Measurements from ENCODE around the gene SVOPL. TPM values are rescaled to one million over a fixed set of nuclear protein-coding genes. Genes with fewer than 3 reads are reported as not detected.
"Not testable (repeated sequence)": the region's sequence is repeated elsewhere in the genome, so short reads cannot be mapped to it uniquely, and the experiment has no call there.

Gene SVOPL
- total RNA-seq, 1 experiment from 2014 or later = 1.1 TPM

- Histone ChIP-seq H3K23ac (ENCODE audit: insufficient read length, low read depth, low read length) (no peak overlapping the region), H4K20me1 (ENCODE audit: control insufficient read depth, insufficient read depth, insufficient read length) (no peaks in the 10 kb centered on the region), H3K56ac (ENCODE audit: insufficient read length, low read depth, low read length) (no peak overlapping the region), H4K5ac (ENCODE audit: insufficient read length, low read depth, low read length) (no peak overlapping the region), H3K9ac (ENCODE audit: extremely low read depth, insufficient read length, low read length) (no peak overlapping the region), H3K4ac (ENCODE audit: low read depth, low read length) (no peak overlapping the region), H3K4me1 (ENCODE audit: insufficient read depth, low read length) (0 out of 2 replicates have a peak, but pooled peaks cover 3% of the 10 kb centered on the region), H2BK15ac (ENCODE audit: low read depth, low read length) (no peak overlapping the region), H3T11ph (ENCODE audit: low read length) (no peak overlapping the region), H3K14ac (ENCODE audit: insufficient read depth, low read length) (no peak overlapping the region), H2BK5ac (ENCODE audit: insufficient read length, low read length) (no peak overlapping the region), H2AFZ (ENCODE audit: low read length) (no peak overlapping the region), H3K79me1 (ENCODE audit: insufficient read depth, low read depth, low read length, poor library complexity, severe bottlenecking) (no peaks in the 10 kb centered on the region), H3K4me2 (ENCODE audit: insufficient read depth, insufficient read length, low read length) (no peak overlapping the region), H2BK12ac (ENCODE audit: insufficient read length, low read depth, low read length) (no peak overlapping the region), H3K9me3 (ENCODE audit: control insufficient read depth, low read depth, low read length) (no peaks in the 10 kb centered on the region), H2BK20ac (ENCODE audit: low read depth, low read length, poor library complexity, severe bottlenecking) (no peak overlapping the region), H3K23me2 (ENCODE audit: insufficient read length, low read depth, low read length, poor library complexity, severe bottlenecking) (no peaks in the 10 kb centered on the region), H4K91ac (ENCODE audit: insufficient read length, low read depth, low read length) (no peak overlapping the region), H3K27ac (ENCODE audit: insufficient read length, low read depth, low read length) (no peak overlapping the region), H2AK5ac (ENCODE audit: insufficient read length, low read length) (no peak overlapping the region), H4K8ac (replicated peaks; ENCODE audit: insufficient read length, low read depth, low read length) (no peak overlapping the region), H3K27me3 (ENCODE audit: insufficient read depth, low read length) (no peaks in the 10 kb centered on the region), H3K18ac (ENCODE audit: insufficient read length, low read depth, low read length) (no peak overlapping the region), H3K79me2 (ENCODE audit: insufficient read depth, low read length) (no peaks in the 10 kb centered on the region), H2BK120ac (ENCODE audit: low read depth, low read length, poor library complexity, severe bottlenecking) (no peak overlapping the region)
- no peak for DNase-seq
- no peak for TF ChIP-seq CTCF (conservative IDR thresholded peaks at IDR 0.05)
- H3K9me3 Mint-ChIP-seq = 0 out of 5 replicates have a peak, but pooled peaks cover 0 to 2% of the 10 kb centered on the region in 2 experiments
- H3K4me1 Mint-ChIP-seq = peaks cover 20% of the 10 kb centered on the region in 2 experiments
- no peaks in the 10 kb centered on the region for H3K27me3 Mint-ChIP-seq (ENCODE audit: low read depth)
- peaks cover 0 to 4% (median 0%) of the 10 kb centered on the region in 3 experiments; a peak in 4 of 7 replicates for H3K36me3 Mint-ChIP-seq (ENCODE audit: insufficient read depth in 1 of 3, low read depth in 3 of 3)
- no peak overlapping the region; a peak in 1 of 7 replicates for H3K27ac Mint-ChIP-seq
- WGBS (ENCODE audit: extremely low coverage, insufficient read length, low lambda C conversion rate) = no CpG with 5 or more reads among the region's 6 CpGs
- H3K4me3 Mint-ChIP-seq = no peak overlapping the region
Observed at GRCh38 chr7:138735399-138735798, 34.2 kb upstream of the SVOPL start.

DNA sequence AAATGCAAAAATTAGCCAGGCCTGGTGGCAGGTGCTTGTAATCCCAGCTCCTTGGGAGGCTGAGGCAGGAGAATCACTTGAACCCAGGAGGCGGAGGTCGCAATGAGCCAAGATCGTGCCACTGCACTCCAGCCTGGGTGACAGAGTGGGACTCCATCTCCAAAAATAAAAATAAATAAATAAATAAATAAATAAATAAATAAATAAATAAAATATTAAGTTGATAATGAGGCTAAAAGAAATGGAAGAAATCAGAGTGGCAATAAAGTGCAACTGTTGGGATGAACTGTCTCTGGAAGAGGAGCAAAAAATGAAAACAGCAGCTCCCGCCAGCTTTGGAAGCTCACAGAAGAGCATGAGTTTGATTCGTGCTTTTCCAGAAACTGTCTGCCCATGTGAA lies 30.6 kb upstream of the SVOPL start:
- not testable (repeated sequence) for H4K8ac ChIP-seq (replicated peaks; ENCODE audit: insufficient read length, low read depth, low read length); H2AK5ac ChIP-seq (ENCODE audit: insufficient read length, low read length); H3K9ac ChIP-seq (ENCODE audit: extremely low read depth, insufficient read length, low read length); H3K27ac Mint-ChIP-seq; H2BK15ac ChIP-seq (ENCODE audit: low read depth, low read length); H2BK12ac ChIP-seq (ENCODE audit: insufficient read length, low read depth, low read length); H4K20me1 ChIP-seq (ENCODE audit: control insufficient read depth, insufficient read depth, insufficient read length); H3K36me3 Mint-ChIP-seq (ENCODE audit: insufficient read depth in 1 of 3, low read depth in 3 of 3); H3K23ac ChIP-seq (ENCODE audit: insufficient read length, low read depth, low read length); H3K9me3 ChIP-seq (ENCODE audit: control insufficient read depth, low read depth, low read length); H2AFZ ChIP-seq (ENCODE audit: low read length); H3K18ac ChIP-seq (ENCODE audit: insufficient read length, low read depth, low read length); H4K91ac ChIP-seq (ENCODE audit: insufficient read length, low read depth, low read length); H3K27me3 Mint-ChIP-seq (ENCODE audit: low read depth); H2BK120ac ChIP-seq (ENCODE audit: low read depth, low read length, poor library complexity, severe bottlenecking); H3K79me1 ChIP-seq (ENCODE audit: insufficient read depth, low read depth, low read length, poor library complexity, severe bottlenecking); H3K4me3 Mint-ChIP-seq; H3K4me1 ChIP-seq (ENCODE audit: insufficient read depth, low read length); DNase-seq; H3K27ac ChIP-seq (ENCODE audit: insufficient read length, low read depth, low read length); H3K14ac ChIP-seq (ENCODE audit: insufficient read depth, low read length); H4K5ac ChIP-seq (ENCODE audit: insufficient read length, low read depth, low read length); H3K4ac ChIP-seq (ENCODE audit: low read depth, low read length); H3T11ph ChIP-seq (ENCODE audit: low read length); H2BK20ac ChIP-seq (ENCODE audit: low read depth, low read length, poor library complexity, severe bottlenecking); H2BK5ac ChIP-seq (ENCODE audit: insufficient read length, low read length); H3K9me3 Mint-ChIP-seq; H3K79me2 ChIP-seq (ENCODE audit: insufficient read depth, low read length); H3K27me3 ChIP-seq (ENCODE audit: insufficient read depth, low read length); H3K4me2 ChIP-seq (ENCODE audit: insufficient read depth, insufficient read length, low read length); H3K23me2 ChIP-seq (ENCODE audit: insufficient read length, low read depth, low read length, poor library complexity, severe bottlenecking); H3K56ac ChIP-seq (ENCODE audit: insufficient read length, low read depth, low read length)
- WGBS (ENCODE audit: extremely low coverage, insufficient read length, low lambda C conversion rate) = no CpG with 5 or more reads among the region's 5 CpGs
- H3K4me1 Mint-ChIP-seq = peaks cover 19% of the 10 kb centered on the region in 2 experiments
